ENCODE results near the gene BPIFB4. TPM values are rescaled to one million over a fixed set of nuclear protein-coding genes. Genes with fewer than 3 reads are reported as not detected.
"Not testable (repeated sequence)": the region's sequence is repeated elsewhere in the genome, so short reads cannot be mapped to it uniquely, and the experiment has no call there.

Gene BPIFB4
- total RNA-seq, 1 donor from 2014 or later: not detected

DNA sequence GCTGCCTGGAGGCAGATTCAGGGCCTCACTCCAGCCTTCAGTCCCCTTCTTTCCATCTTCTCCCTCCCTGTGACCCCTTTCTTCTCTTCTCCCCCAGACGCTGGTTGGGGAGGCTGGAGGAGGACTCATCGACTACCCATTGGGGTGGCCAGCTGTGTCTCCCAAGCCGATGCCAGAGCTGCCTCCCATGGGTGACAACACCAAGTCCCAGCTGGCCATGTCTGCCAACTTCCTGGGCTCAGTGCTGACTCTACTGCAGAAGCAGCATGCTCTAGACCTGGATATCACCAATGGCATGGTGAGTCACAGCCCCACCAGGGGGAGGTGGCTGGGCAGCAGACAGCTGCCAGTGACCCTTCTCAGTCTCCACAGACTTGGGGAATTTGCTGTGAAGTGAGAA is 12.9 kb downstream of the BPIFB4 start:
- TF ChIP-seq, protein P1, sequence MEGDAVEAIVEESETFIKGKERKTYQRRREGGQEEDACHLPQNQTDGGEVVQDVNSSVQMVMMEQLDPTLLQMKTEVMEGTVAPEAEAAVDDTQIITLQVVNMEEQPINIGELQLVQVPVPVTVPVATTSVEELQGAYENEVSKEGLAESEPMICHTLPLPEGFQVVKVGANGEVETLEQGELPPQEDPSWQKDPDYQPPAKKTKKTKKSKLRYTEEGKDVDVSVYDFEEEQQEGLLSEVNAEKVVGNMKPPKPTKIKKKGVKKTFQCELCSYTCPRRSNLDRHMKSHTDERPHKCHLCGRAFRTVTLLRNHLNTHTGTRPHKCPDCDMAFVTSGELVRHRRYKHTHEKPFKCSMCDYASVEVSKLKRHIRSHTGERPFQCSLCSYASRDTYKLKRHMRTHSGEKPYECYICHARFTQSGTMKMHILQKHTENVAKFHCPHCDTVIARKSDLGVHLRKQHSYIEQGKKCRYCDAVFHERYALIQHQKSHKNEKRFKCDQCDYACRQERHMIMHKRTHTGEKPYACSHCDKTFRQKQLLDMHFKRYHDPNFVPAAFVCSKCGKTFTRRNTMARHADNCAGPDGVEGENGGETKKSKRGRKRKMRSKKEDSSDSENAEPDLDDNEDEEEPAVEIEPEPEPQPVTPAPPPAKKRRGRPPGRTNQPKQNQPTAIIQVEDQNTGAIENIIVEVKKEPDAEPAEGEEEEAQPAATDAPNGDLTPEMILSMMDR (IDR thresholded peaks at IDR 0.05): no peak
- Mint-ChIP-seq H3K27me3 (no peaks in the 10 kb centered on the region), H3K4me1 (no peaks in the 10 kb centered on the region), H3K4me3 (no peak overlapping the region), H3K9me3 (no peaks in the 10 kb centered on the region), H3K36me3 (ENCODE audit: low read depth) (no peaks in the 10 kb centered on the region), H3K27ac (no peak overlapping the region)
- DNase-seq: no peak
- POLR2A ChIA-PET: no interaction called here
- intact Hi-C loops (cut with micrococcal nuclease): no loop called here
- no peak for ATAC-seq (ENCODE audit: low read depth)
- CTCF ChIA-PET: no interaction called here

DNA sequence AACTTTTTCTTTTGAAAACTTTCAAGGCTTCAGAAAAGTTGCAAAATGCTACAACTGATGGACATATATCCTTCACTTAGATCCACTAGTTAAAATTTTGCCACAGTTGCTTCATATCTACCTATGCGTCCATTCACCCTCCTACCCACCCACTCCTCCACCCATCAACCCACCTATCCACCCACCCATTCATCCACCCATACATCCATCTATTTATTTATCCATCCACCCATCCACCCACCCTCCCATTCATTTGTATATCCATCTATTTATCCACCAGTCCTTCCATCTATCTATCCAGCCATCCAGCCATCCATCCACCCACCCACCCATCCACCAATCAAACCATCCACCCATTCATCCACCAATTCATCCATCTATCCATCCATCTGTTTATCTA is 13.6 kb downstream of the BPIFB4 start:
- ATAC-seq (ENCODE audit: low read depth): no peak
- Mint-ChIP-seq H3K27me3 (no peaks in the 10 kb centered on the region), H3K4me1 (no peaks in the 10 kb centered on the region), H3K4me3 (no peak overlapping the region), H3K27ac (no peak overlapping the region), H3K36me3 (ENCODE audit: low read depth) (no peaks in the 10 kb centered on the region), H3K9me3 (no peaks in the 10 kb centered on the region)
- intact Hi-C loops (cut with micrococcal nuclease): no loop called here
- TF ChIP-seq, protein P1 (IDR thresholded peaks at IDR 0.05): no peak
- DNase-seq: no peak
- CTCF ChIA-PET: no interaction called here
- POLR2A ChIA-PET: no interaction called here

DNA sequence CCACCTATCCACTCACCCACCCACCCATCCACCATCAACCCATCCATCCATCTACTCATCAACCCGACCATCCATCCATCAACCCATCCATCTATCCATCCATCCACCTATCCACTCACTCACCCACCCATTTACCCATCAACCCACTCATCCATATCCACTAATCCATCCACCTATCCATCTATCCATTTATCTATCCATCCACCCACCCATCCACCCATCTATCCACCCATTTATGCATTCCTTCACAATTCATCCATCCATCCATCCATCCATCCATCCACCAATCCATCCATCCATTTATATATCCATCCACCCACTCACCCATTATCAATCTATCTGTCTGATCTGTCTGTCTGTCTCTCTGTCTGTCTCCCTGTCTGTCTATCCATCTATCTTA is 14.1 kb downstream of the BPIFB4 start:
- no peaks in the 10 kb centered on the region for H3K4me1 Mint-ChIP-seq
- TF ChIP-seq, protein P1 (IDR thresholded peaks at IDR 0.05): no peak
- H3K4me3 Mint-ChIP-seq: no peak overlapping the region
- no peaks in the 10 kb centered on the region for H3K27me3 Mint-ChIP-seq
- H3K9me3 Mint-ChIP-seq: no peaks in the 10 kb centered on the region
- DNase-seq: no peak
- no peak for ATAC-seq (ENCODE audit: low read depth)
- ChIA-PET CTCF (no interaction called here), POLR2A (no interaction called here)
- no peak overlapping the region for H3K27ac Mint-ChIP-seq
- intact Hi-C loops (cut with micrococcal nuclease): no loop called here
- H3K36me3 Mint-ChIP-seq (ENCODE audit: low read depth): no peaks in the 10 kb centered on the region

DNA sequence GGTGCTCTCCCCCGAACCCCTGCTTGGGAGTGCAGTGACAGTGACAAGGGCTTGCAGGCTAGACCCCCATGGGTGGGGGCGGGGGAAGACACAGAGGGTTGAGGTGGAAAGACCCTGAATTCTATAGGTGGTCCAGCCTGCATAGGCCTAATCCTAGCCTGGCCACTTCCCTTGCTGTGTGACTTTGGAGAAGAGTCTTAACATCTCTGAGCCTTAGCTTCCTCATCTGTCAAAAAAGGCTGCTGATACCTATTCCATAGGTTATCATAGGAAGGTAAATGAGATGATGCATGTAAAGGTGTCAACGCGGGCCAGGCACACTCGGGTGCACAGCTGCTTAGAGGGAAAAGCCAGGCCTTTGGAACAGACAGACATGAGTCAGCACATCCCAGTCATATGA is 15.8 kb downstream of the BPIFB4 start:
- POLR2A ChIA-PET: no interaction called here
- TF ChIP-seq, protein P1 (IDR thresholded peaks at IDR 0.05): no peak
- Mint-ChIP-seq H3K9me3 (peaks cover 3% of the 10 kb centered on the region), H3K27ac (no peak overlapping the region), H3K4me1 (no peaks in the 10 kb centered on the region), H3K4me3 (no peak overlapping the region), H3K36me3 (ENCODE audit: low read depth) (no peaks in the 10 kb centered on the region), H3K27me3 (no peaks in the 10 kb centered on the region)
- ATAC-seq (ENCODE audit: low read depth) (no peak), DNase-seq (no peak)
- intact Hi-C loops (cut with micrococcal nuclease): loop anchor here (5.0 kb wide), 1 partner anchor 202 kb away; no protein-coding TSS in a partner anchor
- CTCF ChIA-PET: interaction anchor here (2.0 to 2.2 kb wide), 2 partner anchors 186 to 193 kb away, joined by 4 to 23 read pairs; no protein-coding TSS in a partner anchor

DNA sequence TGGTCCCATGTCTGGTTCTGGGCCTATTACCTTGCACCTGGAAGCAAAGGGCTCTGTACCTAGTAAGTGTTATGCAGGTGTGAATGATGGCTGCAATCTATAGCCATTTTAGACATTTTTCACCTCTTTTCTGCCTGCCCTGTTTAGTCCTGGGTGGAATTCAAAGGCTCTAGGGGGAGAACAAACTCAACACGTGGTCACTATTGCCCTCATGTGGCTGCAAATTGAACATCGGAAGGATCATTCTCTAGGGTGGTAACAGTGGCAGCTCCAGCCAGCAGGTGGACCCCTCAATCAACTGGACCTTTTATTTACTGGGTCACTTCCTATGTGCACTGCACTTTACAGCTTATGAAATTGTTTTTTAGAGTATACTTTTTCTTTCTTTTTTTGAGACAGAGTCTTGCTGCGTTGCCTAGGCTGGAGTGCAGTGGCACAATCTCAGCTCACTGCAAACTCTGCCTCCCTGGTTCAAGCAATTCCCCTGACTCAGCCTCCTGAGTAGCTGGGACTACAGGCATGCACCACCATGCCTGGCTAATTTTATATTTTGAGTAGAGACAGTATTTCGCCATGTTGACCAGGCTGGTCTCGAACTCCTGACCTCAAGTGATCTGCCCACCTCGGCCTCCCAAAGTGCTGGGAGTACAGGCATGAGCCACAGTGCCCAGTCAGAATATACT is 16.6 kb downstream of the BPIFB4 start:
- H3K36me3 Mint-ChIP-seq (ENCODE audit: low read depth); H3K4me1 Mint-ChIP-seq; H3K9me3 Mint-ChIP-seq; H3K27ac Mint-ChIP-seq; DNase-seq; H3K27me3 Mint-ChIP-seq; H3K4me3 Mint-ChIP-seq; POLR2A ChIA-PET: not testable (repeated sequence)
- CTCF ChIA-PET: interaction anchor here (0.7 to 2.2 kb wide), 6 partner anchors 10 to 304 kb away, joined by 3 to 23 read pairs (median 4); no protein-coding TSS in a partner anchor
- intact Hi-C loops (cut with micrococcal nuclease): loop anchor here (1.0 to 5.0 kb wide), 3 partner anchors 194 to 306 kb away; no protein-coding TSS in a partner anchor
- peak; percentile 83 for ATAC-seq (ENCODE audit: low read depth)
